ENCODE data around the gene NR2F2.

The NR2F2 gene

DNA sequence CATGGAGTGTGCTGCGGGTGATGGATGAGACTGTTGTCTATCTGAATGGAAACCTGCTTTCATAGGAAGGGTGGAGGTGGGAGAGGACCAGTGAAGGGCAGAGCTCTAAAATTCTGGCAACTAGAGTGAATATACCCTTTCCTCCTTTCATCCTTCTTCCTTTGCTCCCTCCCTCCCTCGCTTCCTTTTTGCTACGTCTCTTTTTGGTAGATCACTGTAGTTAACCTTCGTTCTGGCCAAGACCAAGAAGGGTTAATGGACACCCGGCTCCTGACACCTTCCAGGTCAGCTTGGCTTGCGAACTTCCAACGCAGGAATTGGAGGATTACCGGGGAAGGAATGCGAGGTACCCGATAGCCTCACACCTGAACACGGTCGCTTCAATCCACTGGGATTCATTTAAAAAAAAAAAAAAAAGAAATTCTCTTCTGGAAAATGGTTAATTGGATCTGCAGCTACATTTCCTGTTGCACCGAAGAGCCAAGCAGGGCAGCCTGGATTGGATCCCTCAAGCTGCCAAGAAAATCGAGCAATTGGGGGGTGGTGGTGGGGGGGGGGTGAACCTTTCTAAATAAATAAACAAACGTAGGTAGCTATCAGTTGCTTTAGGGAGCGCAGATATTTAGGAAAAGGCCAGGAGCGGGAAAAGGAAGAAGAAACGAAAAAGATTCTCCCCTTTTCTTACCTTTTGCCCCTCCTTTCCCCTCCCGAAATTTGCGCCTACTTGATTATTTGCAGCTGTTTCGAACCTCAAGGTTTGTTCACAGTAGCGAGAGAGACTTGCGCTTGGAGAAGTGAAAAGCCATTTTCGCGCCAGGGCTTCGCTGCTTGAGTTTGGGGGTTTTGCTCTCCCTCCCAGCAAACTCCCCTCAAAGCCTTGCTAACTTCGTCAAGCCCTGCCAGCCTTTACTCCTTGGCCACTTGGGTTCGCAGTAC is 9.5 kb upstream of the NR2F2 start:
- no peak for DNase-seq

DNA sequence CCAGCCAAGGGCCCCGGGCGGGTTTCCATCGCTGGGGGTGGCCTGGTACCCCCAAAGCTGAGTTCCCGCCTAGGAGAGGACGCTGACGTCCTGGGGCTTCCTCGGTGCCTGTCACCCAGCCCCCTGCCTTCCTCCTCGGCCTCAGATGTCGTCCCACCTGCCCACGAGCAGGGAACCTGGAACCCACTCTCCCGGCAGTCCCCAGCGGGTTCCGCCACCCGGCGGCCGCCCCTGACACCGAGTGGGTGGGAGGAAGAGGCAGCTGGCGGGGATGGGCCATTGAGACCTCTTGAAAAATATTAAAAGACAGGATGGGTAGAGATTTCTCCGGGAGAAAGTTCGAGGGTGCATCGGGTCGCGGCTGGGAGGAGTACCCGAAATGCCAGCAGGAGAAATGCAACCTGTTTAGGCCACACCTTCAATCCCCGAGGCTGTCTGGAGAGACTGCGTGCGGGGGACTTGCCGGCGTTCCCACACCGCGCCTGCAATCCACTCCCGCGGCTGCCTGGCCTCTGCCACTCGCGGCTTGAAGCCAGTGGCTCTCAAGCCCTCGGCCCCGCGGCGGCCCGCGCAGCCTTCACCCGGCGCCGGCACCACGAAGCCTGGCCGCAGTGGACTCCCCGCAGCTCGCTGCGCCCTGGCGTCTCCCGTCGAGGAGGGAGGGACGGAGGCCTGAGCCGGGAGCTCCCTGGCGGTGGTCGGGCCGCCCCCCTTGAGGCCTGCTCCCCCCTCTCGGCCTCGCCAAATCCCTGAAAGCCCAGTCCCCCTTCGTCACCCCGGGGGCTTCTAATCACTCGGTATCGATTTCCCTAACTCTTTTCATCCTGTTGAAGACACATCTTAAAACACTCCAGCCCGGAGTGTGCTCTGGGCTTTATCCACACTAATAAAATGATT is 8.6 kb upstream of the NR2F2 start:
- DNase-seq = no peak

DNA sequence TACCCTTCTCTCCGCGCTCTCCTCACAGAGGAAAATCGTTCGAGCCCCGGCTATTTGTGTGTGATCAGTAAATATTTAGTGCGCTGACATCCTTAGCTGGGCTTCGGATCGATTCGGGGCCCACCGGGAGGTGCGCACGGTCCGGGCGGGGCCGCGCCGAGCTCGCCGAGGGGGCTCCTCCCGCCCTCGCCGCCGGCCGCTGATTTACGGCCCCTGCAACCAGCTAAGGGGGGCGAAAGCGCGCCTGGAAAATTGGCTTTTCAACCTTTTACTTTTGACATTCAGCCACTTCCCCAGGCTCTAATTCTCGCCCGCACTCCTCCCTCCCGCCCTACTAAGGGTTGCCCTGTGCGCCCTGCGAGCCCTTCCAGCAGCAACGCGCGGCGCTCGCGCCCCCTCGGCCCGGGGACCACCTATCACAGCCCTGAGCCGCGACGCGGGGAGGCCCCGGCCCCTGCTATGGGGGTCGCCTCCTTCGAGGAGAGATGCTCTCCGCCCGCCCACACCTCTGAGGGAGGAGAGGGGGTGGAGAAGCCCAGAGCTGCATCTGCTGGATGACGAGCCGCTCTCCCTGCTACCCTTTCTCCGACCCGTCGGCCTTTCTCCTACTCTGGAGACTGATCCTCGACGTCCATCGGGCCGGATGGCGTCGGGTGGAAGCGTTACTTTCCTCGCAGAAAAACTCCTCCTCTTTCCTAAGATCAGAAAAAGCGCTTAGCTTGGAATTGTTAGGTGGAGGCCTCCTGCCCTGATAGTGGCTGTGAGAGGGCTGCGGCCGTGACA is 7.8 kb upstream of the NR2F2 start:
- no peak for DNase-seq

DNA sequence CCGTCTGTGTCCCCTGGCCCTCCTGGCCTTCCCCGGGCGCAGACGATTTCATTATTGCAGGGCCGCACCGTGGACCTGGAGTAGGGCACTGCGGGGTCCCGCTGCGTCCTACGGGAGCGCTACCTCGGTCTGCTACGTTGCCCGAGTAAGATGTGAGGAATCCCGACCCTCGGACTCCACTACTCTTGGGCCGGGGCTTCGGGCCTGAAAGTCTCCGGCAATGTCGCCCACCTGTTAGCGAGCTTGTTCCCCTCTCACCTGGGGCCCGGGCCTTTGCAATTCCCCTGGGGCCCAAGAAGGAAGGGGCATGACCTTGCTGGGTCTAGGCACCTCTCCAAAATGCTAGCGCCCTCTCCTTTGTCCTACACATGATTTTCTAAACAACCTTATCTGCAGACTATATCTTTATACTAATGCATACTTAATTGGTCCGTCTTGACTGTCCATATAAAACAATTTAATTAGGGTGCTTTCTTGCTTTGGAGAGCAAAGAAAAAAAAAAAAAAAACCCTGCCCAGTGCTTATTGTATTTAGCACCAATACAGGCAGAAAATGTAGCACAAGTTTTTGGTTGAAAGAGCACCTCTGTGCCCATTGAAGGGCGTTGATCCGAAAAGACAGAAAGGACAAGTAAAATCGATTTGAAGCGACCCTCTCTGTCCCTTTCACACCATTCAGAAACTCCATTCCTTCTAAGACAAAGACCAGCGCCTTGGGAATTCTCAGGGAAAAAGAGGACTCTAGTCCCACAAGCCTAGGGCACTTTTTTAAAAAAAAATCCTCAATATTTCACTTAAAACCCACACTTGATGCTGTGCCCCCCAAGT is 7.0 kb upstream of the NR2F2 start:
- DNase-seq = no peak

DNA sequence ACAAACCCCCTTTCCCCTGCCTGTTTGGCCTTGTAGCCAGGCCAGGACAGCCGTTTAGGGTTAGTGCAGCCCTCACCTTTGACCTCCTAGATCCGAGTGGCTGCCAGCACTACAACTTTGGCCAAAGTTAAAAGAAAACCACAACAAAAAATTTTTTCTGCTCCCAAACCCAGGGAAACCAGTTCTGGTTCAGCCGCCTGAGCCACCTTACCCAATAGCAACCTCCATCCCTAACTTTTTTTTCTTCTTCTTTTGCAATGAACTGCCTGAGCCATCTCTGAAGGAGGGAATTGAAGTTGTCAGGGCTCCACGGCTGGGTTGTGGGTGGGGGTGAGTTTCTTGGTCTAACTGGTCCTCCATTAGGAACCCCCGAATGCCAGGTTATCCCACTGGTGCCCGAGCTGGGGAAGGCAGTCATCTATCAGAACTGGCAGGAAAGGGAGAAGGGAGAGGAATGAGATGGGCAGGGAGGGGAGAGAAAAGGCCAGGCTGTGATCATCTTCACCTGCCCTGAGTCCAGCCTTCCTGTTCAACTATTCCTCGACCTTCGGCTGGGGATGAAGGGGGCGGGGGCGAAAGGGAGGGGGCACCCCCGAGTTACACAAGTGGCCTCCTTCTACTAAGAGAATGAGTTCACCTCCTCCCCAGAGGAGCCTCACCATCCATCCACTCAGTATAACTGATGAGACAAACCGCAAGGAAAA is 6.2 kb upstream of the NR2F2 start:
- DNase-seq = no peak

DNA sequence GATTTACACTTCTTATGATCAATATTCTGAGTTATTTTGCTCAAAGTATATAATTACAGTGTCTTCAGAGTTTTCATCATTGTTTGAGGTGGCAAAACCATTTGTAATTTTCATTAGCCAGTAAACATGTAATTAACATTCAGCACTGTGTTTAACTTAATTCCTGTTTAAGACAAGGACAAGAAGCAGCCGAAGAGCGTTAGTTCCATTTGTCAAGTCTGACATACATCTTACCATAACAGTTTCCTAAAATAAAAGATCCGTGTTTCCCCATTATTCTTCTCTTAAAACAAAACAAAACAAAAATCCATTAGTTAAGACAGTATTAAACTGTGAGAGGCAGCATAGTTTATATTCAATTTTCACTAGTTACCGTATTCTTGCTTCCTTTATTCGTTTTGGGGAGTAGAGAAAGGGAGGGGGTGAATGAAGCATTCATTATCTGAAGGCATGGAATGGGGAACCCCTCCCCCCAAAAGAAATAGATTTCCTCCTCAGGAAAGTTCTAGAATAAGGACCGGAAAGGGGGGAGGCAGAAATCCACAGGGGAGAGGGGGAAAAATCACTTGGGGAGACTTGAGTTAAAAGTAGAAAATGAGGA is 5.5 kb upstream of the NR2F2 start:
- DNase-seq = no peak

DNA sequence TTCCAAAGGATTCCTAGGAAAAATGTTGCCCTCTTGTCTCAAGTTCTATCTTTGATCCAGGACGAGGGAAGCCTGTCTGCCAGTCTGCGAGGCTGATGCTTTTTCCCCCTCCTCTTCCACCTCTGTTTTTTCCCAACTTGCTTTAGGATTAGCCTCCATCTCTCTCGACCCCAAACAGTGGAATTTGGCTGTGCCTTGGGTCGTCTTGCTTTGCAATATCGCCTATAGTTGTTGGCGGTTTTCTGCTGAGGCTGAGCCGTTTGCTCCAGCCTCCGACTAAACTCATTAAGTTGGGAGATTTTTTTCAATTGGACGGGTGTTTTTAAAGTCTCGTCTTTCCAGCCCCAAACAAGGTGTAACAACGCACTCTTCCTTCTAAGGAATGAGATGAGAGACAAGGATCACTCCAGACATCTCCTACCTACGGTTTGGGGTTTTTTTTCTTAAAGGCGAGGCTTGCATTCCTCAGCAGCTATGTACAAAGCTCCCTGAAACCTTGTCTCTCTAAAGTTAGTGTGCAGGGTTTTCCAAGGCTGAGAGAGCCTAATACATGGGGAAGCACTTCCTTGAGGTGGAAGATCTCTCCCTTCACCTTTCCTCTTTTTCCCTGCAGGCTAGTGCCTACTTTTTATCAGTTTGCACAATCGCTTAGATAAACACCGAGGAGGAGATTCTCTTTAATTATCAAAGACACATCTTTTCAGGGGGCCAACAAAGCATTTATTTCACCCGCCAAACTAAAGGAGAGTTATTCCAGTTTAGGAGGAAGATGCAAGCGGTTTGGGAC is 4.8 kb upstream of the NR2F2 start:
- no peak for DNase-seq

DNA sequence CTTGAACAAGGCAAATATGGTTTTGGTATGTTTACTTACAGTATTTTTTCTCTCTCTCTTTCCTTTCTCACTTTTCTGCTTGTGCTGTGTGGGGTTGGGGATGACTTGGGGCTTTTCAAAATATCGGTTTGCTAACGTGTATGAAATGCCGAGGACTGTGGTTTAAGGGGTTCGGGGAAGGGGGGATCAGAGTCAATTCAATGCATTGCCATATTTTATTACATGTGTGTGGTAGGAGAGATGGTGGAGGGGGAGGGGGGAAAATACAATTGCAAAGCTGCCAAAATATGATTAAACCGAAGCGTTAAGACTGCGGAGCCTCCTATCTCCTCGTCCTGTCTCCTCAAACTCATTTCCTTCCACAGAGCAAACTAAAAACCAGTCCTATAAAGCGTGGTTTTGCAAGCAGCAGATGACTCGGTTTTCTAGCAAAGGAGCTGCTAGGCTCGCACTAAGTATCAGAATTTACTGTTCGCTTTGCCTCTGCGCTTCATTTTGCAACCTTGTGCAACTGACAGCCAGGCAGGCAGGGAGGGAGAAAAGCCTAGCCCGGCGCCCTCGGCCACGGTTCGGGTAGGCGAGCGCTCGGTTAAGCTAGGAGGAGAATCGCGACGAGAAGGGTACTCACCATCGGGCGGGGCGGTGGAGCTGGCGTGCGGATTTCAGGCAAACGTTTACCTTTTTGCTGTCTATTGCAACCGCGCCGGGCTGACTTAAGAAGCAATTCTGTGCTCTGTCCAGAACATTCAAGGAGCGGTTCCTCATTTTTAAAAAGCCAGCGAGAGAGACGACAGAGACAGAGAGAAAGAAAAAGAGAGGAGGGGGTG is 4.0 kb upstream of the NR2F2 start:
- no peak for DNase-seq

DNA sequence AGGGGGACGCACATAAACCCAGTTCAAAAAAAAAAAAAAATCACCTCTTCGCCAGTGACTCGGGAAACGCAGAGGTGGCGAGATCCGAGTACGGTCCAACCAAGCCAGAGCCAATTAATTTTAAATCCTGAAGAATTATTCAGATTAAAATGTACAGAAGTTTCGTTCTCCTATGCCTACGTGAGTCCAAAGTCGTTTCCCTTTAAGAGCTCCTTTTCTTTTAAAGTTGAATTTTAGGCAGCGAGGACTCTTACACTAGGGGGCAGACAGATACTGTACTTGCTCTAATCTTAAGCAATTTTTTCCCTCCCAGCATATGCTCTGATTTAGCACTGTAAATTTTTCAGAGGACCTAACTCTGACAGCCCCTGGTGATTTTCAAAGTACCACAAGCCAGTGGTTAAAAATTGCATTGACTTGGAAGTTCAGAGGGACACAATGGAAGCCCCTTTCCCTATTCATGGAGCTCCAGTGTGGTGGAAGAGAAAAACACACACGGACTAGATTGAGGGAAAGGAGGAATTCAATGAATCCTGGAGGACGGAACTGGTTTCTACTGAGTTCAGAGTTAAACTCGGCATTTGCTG is 3.3 kb upstream of the NR2F2 start:
- peak; percentile 71 to 93 for DNase-seq

DNA sequence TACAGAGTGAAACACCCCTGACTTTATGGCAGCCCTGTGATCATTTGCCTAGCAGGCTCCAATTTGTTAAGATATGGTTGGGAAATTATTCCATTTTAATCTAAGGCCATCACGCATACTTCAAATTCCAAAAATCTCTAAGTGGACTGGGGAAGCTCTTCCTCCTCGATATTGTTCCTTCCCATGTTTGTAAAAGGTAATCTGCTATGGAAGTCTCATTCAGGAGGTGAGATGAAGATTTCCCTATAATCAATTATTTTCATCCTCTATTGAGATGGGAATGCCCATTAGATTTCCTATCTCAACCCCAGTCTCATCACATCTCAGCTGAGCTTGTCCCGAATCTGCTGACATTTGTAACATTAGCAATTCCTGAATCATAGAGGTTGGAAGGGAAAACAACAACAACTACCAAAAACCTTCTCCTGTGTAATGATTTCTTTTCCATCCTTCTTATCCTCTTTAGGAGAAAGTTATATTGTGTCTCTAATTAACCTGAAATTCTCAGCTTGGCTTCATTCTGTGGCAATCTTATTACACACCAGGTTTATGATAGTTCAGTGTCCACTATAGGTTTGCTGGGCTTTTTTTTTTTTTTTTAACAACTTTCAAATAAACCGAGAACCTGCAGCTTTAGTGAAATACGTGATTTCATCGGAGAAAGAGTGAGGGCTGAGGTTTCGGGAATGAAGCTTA is 2.2 kb upstream of the NR2F2 start:
- no peak for DNase-seq

DNA sequence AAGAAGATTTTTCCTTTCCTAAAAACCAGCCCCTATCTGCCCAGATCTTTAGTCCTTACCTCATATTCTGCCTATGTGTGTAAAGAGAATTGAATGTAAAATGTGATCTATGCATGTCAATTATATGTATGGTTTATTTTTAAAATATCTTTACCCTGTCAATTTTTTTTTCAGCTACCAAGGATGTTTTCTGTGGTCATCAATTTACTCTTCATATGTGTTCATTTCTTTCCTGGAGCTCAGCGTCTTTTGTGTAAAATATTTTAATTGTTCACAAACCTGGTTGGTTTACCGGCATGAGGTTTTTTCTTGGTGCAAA is 1.7 kb upstream of the NR2F2 start:
- no peak for DNase-seq

DNA sequence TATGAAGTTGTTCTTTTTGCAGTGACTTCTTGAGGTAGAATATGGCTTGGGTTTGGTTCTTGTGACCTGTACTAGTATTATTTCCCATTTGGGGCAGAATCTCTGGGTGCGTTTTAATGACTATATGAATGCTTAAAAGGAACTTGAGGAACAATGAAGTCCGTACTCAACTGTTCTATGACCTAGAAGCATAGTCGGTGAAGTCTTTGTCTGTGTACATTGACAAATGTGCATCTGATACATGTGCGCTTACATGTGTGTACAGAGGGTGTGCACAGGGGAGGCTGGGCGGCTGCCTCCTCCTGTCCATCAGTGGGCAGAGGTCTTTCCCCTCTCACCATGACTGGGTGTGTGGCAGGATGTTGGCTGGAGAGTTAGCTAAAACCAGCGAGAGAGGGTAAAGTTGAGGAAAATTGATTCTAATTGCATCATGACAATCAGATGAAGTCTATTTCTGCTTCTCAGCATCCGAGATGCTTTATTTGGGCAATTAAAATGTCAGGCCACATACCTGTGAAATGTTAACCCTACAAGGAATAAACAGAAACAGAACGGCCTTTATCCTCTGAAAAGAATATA is 1.0 kb upstream of the NR2F2 start:
- DNase-seq = no peak

DNA sequence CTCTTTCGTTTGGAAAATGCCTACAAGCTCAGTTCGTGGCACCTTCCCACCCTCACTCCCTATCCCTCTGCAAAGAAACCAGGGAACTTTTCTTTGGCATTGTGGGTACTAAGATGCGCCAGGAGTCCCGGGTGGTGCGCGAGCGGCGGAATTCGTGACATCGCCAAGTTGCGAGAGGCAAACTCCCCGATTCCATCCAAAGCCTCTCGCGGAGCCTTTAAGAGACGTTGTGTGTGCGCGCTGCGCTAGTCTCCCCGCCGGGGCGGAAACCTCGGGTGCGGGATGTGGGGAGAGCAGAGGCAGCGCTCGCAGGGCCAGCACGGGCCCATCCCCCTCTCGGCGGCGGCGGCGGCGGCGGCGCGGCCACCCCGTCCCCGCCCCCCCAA is 443 bp upstream of the NR2F2 start:
- DNase-seq = peak; percentile 47 to 79

DNA sequence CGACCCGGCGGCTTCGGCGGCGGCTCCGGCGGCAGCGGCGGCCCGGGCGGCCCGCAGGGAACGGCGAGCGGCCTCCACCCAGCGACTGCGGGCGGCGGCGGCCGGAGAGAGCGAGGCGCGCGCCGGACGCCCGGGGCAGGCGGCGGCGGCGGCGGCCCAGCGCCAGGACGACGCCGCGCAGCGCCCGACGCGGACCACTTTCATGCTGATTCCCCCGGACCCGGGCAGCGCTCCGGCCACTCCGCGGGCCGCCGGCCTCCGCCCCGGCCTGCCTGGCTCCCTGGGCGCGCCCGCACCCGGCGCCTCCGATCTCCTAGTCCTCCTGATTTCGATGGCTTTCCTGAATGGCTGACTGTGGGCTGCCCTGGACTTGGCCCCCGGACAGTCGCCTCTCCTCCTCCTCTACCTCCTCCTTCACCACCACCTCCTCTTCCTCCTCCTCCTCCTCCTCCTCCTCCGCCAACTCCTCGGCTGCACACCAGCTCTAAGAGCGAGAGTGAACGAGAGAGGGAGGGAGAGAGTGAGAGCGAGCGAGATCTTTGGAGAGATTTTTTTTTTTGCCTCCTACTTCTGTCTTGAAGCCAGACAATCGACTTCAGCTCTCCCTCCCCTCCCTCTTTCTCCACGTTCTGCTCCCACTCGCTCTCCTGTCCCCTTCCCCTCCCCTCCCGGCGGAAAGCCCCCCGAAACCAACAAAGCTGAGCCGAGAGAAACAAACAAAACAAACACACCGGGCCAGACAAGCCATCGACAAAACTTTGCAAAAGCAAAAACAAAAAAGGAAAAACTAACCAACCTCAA is 844 bp downstream of the NR2F2 start:
- DNase-seq = peak in 1 of 2 experiments; percentile 45

DNA sequence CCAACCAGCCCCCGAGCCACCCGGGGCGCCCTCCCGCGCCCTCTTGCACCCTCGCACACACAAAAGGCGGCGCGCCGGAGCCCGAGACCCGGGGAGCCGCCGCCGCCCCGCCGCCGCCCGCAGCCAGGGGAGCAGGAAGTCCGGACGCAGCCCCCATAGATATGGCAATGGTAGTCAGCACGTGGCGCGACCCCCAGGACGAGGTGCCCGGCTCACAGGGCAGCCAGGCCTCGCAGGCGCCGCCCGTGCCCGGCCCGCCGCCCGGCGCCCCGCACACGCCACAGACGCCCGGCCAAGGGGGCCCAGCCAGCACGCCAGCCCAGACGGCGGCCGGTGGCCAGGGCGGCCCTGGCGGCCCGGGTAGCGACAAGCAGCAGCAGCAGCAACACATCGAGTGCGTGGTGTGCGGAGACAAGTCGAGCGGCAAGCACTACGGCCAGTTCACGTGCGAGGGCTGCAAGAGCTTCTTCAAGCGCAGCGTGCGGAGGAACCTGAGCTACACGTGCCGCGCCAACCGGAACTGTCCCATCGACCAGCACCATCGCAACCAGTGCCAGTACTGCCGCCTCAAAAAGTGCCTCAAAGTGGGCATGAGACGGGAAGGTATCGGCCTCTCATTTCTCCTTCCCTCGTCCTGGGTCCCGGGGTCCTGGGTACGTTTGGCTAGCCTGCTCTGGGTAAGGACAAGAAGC is 1.6 kb downstream of the NR2F2 start:
- DNase-seq = peak; percentile 34 to 45

DNA sequence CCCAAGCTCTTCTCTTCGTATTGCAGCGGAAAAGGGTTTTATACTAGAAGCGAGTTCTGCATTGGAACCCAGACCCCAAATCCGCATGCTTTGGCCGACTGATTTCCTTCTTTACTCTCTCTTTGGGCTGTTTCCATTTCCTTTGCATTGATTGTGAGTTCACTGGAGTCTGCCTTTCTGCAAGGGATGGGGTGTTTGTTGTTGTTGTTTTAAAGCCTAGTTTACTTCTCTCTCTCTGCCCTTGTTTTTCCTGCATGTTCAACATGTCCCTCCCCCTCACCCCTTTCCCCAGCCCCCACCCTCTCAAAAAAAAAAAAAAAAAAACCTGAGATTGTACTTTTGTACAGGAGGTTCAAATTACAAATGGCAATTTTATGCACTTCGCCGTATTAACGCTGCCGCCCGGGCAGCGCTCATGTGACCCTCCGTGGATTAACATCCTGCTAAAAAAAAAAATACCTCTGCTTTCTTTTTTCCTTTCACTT is 2.2 kb downstream of the NR2F2 start:
- DNase-seq = peak in 1 of 2 experiments; percentile 36
